OCI-LY7 (cell line): Measurements from ENCODE around the gene ARID5B. TPM values are rescaled to one million over a fixed set of nuclear protein-coding genes. Genes with fewer than 3 reads are reported as not detected.

Source experiments
- BruUV-seq: library from RNA; stranded (reverse); fragments of 400-500 nt; replicated peaks from 2 replicates; lab custom pipeline; 2021; lab: Mats Ljungman, UMichigan
- CTCF ChIA-PET: fragments of 300-600 bp; sonication (Branson Sonifier 250); formaldehyde crosslinking; loops from one replicate; lab custom pipeline; 2022; ENCODE audit warnings: antibody characterized with exemption; ENCODE audit not compliant: unreplicated experiment; lab: Charles Lee
- POLR2A ChIA-PET: fragments of 300-600 bp; sonication (Branson Sonifier 250); formaldehyde crosslinking; loops from one replicate; lab custom pipeline; 2022; ENCODE audit warnings: antibody characterized with exemption; lab: Charles Lee
- DNase-seq: peaks from one replicate; pipeline ENCODE4 v3.0.0-alpha.2; 2015; ENCODE audit warnings: low spot score
- H2AFZ ChIP-seq: fragments of 200-600 bp; sonication (generic), shearing (Covaris generic); 2 replicates; pipeline ENCODE4 v1.6.1; 2014; ENCODE audit warnings: mild to moderate bottlenecking, antibody characterized with exemption, low read length, moderate library complexity
- H3K27ac ChIP-seq: fragments of 200-600 bp; sonication (generic); 2 replicates; pipeline ENCODE4 v1.5.1; 2014; ENCODE audit warnings: mixed run types, low read depth, mild to moderate bottlenecking, moderate library complexity, low read length, inconsistent platforms; ENCODE audit not compliant: poor library complexity, severe bottlenecking
- H3K36me3 ChIP-seq: fragments of 200-600 bp; sonication (generic); 2 replicates; pipeline ENCODE4 v1.6.1; 2014; ENCODE audit warnings: mild to moderate bottlenecking, antibody characterized with exemption, low read length, moderate library complexity, mixed read lengths; ENCODE audit not compliant: insufficient read depth
- H3K4me1 ChIP-seq: fragments of 200-600 bp; sonication (generic); 2 replicates; pipeline ENCODE4 v1.5.1; 2014; ENCODE audit warnings: mild to moderate bottlenecking, low read length; ENCODE audit not compliant: insufficient read depth, poor library complexity, severe bottlenecking
- H3K4me2 ChIP-seq: fragments of 200-600 bp; sonication (generic); 2 replicates; pipeline ENCODE4 v1.6.1; 2014; ENCODE audit warnings: mild to moderate bottlenecking, low read length
- H3K4me3 ChIP-seq: fragments of 200-600 bp; sonication (generic); 2 replicates; pipeline ENCODE4 v1.5.1; 2014; ENCODE audit warnings: mild to moderate bottlenecking, low read depth, low read length; ENCODE audit not compliant: poor library complexity, severe bottlenecking
- H3K79me2 ChIP-seq: fragments of 200-600 bp; sonication (generic); 2 replicates; pipeline ENCODE4 v1.6.1; 2016; ENCODE audit warnings: low read depth, mild to moderate bottlenecking, low read length, moderate library complexity, mixed read lengths; ENCODE audit not compliant: insufficient read depth
- H3K9me2 ChIP-seq: fragments of 200-600 bp; sonication (generic); 2 replicates; pipeline ENCODE4 v1.6.1; 2016; ENCODE audit warnings: mild to moderate bottlenecking, low read length, mixed read lengths; ENCODE audit not compliant: insufficient read depth
- H3K9me3 ChIP-seq: fragments of 200-600 bp; sonication (generic); 2 replicates; pipeline ENCODE4 v1.6.1; 2014; ENCODE audit warnings: mild to moderate bottlenecking, mixed run types, low read length, mixed read lengths
- H4K20me1 ChIP-seq: fragments of 200-600 bp; sonication (generic); 2 replicates; pipeline ENCODE4 v1.6.1; 2014; ENCODE audit warnings: mild to moderate bottlenecking, antibody characterized with exemption, low read length, moderate library complexity, mixed read lengths; ENCODE audit not compliant: insufficient read depth
- EZH2phosphoT487 ChIP-seq: fragments of 200-600 bp; sonication (generic); IDR thresholded peaks from 2 replicates; pipeline ENCODE4 v1.6.1; 2018; ENCODE audit warnings: low read depth, borderline replicate concordance, mild to moderate bottlenecking, mixed run types, antibody characterized with exemption, low read length, moderate library complexity, mixed read lengths
- intact Hi-C: fragments of 100-400 bp; cut with micrococcal nuclease; formaldehyde crosslinking; loops from one replicate; pipeline ENCODE4 v1.10.0; 2022; ENCODE audit not compliant: unreplicated experiment
- total RNA-seq, 2 experiments: library from RNA; depleted of rRNA in 1 of 2; stranded (reverse); fragments of >200 nt in 1 of 2; shearing (Covaris generic) in 1 of 2; gene quantifications; 2 replicates each; pipeline ENCODE4 v1.2.3, GENCODE V29; 2014 to 2022
- TF ChIP-seq, protein P1 (sequence below): fragments of 200-600 bp; sonication (generic); conservative IDR thresholded peaks from 2 replicates; pipeline ENCODE4 v1.5.1; 2014; ENCODE audit warnings: mild to moderate bottlenecking, antibody characterized with exemption, low read length, moderate library complexity, mixed read lengths

The ARID5B gene
- total RNA-seq, 2 experiments from 2014 or later: 38.0 to 56.7 TPM

DNA sequence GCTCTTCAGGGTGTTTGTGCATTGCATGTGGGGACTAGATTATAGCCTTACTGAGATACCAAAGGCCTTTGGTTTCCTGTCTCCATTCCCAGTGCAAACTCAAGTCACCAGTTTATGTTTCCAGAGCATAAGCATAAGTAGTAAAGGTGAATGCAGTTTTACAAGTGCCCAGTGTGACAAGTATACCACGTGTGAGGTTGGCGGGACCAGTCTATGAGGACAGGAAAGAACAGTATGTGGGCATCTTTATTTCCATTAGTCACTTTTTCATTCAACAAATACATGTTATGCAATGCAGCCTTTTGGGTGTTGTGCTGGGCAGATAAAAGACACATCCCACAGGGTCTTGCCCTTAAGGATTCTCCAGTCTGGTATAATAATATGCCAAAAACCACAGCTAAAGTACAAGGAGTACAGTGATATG is 146.5 kb downstream of the ARID5B start:
- no TSS peak for BruUV-seq
- DNase-seq: peak; percentile 44
- Histone ChIP-seq H3K4me2 (peak overlapping the region; percentile 85), H2AFZ (peak overlapping the region; percentile 27; the same call in 1 of the 2 replicates), H3K36me3 (peaks cover 29% of the 10 kb centered on the region), H3K4me1 (peaks cover 84% of the 10 kb centered on the region), H3K79me2 (peaks cover 57% of the 10 kb centered on the region; the same call in 1 of the 2 replicates), H3K4me3 (peak overlapping the region; percentile 61), H3K9me2 (no peaks in the 10 kb centered on the region), H3K27ac (peak overlapping the region; percentile 76), H3K9me3 (no peaks in the 10 kb centered on the region), H4K20me1 (no peaks in the 10 kb centered on the region)
- CTCF ChIA-PET: interaction anchor here (0.7 to 0.9 kb wide), 2 partner anchors 55 to 151 kb away, joined by 3 read pairs; no protein-coding TSS in a partner anchor
- TF ChIP-seq, protein P1, sequence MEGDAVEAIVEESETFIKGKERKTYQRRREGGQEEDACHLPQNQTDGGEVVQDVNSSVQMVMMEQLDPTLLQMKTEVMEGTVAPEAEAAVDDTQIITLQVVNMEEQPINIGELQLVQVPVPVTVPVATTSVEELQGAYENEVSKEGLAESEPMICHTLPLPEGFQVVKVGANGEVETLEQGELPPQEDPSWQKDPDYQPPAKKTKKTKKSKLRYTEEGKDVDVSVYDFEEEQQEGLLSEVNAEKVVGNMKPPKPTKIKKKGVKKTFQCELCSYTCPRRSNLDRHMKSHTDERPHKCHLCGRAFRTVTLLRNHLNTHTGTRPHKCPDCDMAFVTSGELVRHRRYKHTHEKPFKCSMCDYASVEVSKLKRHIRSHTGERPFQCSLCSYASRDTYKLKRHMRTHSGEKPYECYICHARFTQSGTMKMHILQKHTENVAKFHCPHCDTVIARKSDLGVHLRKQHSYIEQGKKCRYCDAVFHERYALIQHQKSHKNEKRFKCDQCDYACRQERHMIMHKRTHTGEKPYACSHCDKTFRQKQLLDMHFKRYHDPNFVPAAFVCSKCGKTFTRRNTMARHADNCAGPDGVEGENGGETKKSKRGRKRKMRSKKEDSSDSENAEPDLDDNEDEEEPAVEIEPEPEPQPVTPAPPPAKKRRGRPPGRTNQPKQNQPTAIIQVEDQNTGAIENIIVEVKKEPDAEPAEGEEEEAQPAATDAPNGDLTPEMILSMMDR: no peak
- POLR2A ChIA-PET: interaction anchor here (0.6 to 15.5 kb wide), 23 partner anchors 9 to 195 kb away, joined by 3 to 277 read pairs (median 8); partner anchors contain the start of gene ARID5B
- intact Hi-C loops: loop anchor here (1.0 to 10.0 kb wide), 5 partner anchors 35 to 1219 kb away; no protein-coding TSS in a partner anchor

DNA sequence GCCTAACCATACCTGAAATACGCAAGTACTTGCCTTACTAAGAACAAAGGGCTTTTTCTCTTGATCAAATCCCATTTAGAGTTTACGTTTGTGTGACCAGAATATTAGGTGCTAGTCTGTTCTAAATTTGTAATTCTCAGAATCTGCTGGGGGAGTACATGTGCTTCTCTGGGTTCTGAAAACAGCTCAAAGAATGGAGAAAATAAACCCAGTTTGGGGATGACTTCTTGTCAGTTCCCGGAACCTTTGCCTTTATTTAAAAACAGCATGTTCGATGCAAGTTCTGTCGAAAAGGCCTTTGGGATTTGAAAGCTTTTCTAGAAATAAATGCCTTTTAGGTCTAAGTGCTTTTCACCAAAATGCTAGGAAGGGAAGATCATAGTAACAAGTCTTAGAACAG is 147.0 kb downstream of the ARID5B start:
- H3K4me1 ChIP-seq: peaks cover 82% of the 10 kb centered on the region
- H3K9me2 ChIP-seq: no peaks in the 10 kb centered on the region
- BruUV-seq: no TSS peak
- peak overlapping the region; percentile 76 for H3K27ac ChIP-seq
- no peaks in the 10 kb centered on the region for H4K20me1 ChIP-seq
- H3K4me3 ChIP-seq: peak overlapping the region; percentile 61
- H3K79me2 ChIP-seq: peaks cover 52% of the 10 kb centered on the region; the same call in 1 of the 2 replicates
- POLR2A ChIA-PET: interaction anchor here (0.7 to 15.5 kb wide), 13 partner anchors 9 to 191 kb away, joined by 3 to 277 read pairs (median 11); partner anchors contain the start of gene ARID5B
- no peak for DNase-seq
- no peaks in the 10 kb centered on the region for H3K9me3 ChIP-seq
- peaks cover 34% of the 10 kb centered on the region for H3K36me3 ChIP-seq
- intact Hi-C loops: loop anchor here (2.0 to 10.0 kb wide), 3 partner anchors 118 to 1219 kb away; no protein-coding TSS in a partner anchor
- peak overlapping the region; percentile 85 for H3K4me2 ChIP-seq
- TF ChIP-seq, protein P1: no peak
- TF ChIP-seq EZH2phosphoT487: no peak
- CTCF ChIA-PET: interaction anchor here (2.3 kb wide), 1 partner anchor 10 kb away, joined by 12 read pairs; no protein-coding TSS in a partner anchor
- H2AFZ ChIP-seq: peak overlapping the region; percentile 27; the same call in 1 of the 2 replicates
